Measurements from ENCODE around the gene MARCHF9.
"Not testable (repeated sequence)": the region's sequence is repeated elsewhere in the genome, so short reads cannot be mapped to it uniquely, and the experiment has no call there.

MARCHF9 gene

GRCh38 chr12:57772429-57773322 is 17.8 kb downstream of the MARCHF9 start, which contains the start of gene EEF1AKMT3:
Gene EEF1AKMT3 (plus strand): TSS chr12:57772614. CDS start chr12:57772725, 111 bp downstream.
- DNase-seq, result peak; percentile 58

- DNase-seq, result not testable (repeated sequence)
These were observed 19.7 kb downstream of the MARCHF9 start for GRCh38 chr12:57774634-57775033.

GRCh38 chr12:57775044-57775443 is 20.1 kb downstream of the MARCHF9 start:
- no peak for DNase-seq

GRCh38 chr12:57775563-57776246 is 20.8 kb downstream of the MARCHF9 start:
- no peak for DNase-seq

- no peak for DNase-seq
These were observed 21.3 kb downstream of the MARCHF9 start for GRCh38 chr12:57776247-57776587.

GRCh38 chr12:57777367-57777766 is 22.5 kb downstream of the MARCHF9 start:
- DNase-seq, result no peak

- DNase-seq, result no peak
These were observed 23.0 kb downstream of the MARCHF9 start for GRCh38 chr12:57777911-57778310.

GRCh38 chr12:57779736-57780135 is 24.8 kb downstream of the MARCHF9 start:
- DNase-seq, result no peak

- no peak for DNase-seq
These were observed 25.5 kb downstream of the MARCHF9 start for GRCh38 chr12:57780284-57780897.

- DNase-seq, result no peak
These were observed 26.3 kb downstream of the MARCHF9 start for GRCh38 chr12:57781244-57781643.

- DNase-seq, result no peak
These were observed 26.9 kb downstream of the MARCHF9 start for GRCh38 chr12:57781801-57782200.

- no peak for DNase-seq
These were observed 27.3 kb downstream of the MARCHF9 start for GRCh38 chr12:57782243-57782607.

GRCh38 chr12:57782608-57783465 is 27.9 kb downstream of the MARCHF9 start, which contains the start of gene TSFM:
Gene TSFM (plus strand): TSS chr12:57782787. CDS start chr12:57782802, 15 bp downstream.
- DNase-seq, result peak; percentile 83

- no peak for DNase-seq
These were observed 28.5 kb downstream of the MARCHF9 start for GRCh38 chr12:57783466-57783801.

- DNase-seq, result no peak
These were observed 29.0 kb downstream of the MARCHF9 start for GRCh38 chr12:57783861-57784260.

- DNase-seq, result no peak
These were observed 39.0 kb downstream of the MARCHF9 start for GRCh38 chr12:57793920-57794319.

GRCh38 chr12:57795354-57795753 is 40.5 kb downstream of the MARCHF9 start:
- DNase-seq, result no peak

GRCh38 chr12:57796996-57797395 is 42.1 kb downstream of the MARCHF9 start:
- DNase-seq, result no peak

- no peak for DNase-seq
These were observed 43.0 kb downstream of the MARCHF9 start for GRCh38 chr12:57797933-57798332.

GRCh38 chr12:57800965-57801364 is 46.1 kb downstream of the MARCHF9 start:
- no peak for DNase-seq

GRCh38 chr12:57802607-57803006 is 47.7 kb downstream of the MARCHF9 start:
- DNase-seq, result no peak

- DNase-seq, result peak; percentile 15
These were observed 48.5 kb downstream of the MARCHF9 start for GRCh38 chr12:57803319-57803893.
